Breast epithelium (tissue), 4 donors: ENCODE data around the gene SUGP1. TPM values are rescaled to one million over a fixed set of nuclear protein-coding genes. Genes with fewer than 3 reads are reported as not detected.

Experiments used
- DNase-seq, 2 donors: peaks; one replicate each; pipeline ENCODE4 v3.0.0-alpha.2; 2019; ENCODE audit warnings: low spot score in 2 of 2
- H3K27ac ChIP-seq, 2 donors: fragments of 200-600 bp; sonication (generic) in 1 of 2; one replicate each; pipeline ENCODE4 v1.5.1; 2016 to 2019; ENCODE audit warnings: mild to moderate bottlenecking in 1 of 2
- H3K27me3 ChIP-seq, 2 donors: fragments of 200-600 bp; sonication (generic) in 1 of 2; one replicate each; pipeline versions ENCODE4 v1.5.1 to v1.6.0; 2017 to 2019; ENCODE audit warnings: control low read depth in 1 of 2, mild to moderate bottlenecking in 1 of 2
- H3K36me3 ChIP-seq: fragments of 200-600 bp; one replicate; pipeline ENCODE4 v1.5.1; 2019
- H3K4me1 ChIP-seq, 2 donors: fragments of 200-600 bp; sonication (generic); one replicate each; pipeline ENCODE4 v1.5.1; 2016 to 2019; ENCODE audit warnings: control low read depth in 1 of 2
- H3K4me3 ChIP-seq, 3 donors: fragments of 200-600 bp; sonication (generic); 1 replicate in 2 of 3; 2 replicates in 1 of 3; pipeline ENCODE4 v1.5.1; 2016 to 2019; ENCODE audit warnings: mild to moderate bottlenecking in 3 of 3, moderate library complexity in 2 of 3
- H3K9me3 ChIP-seq, 2 donors: fragments of 200-600 bp; sonication (generic) in 1 of 2; one replicate each; pipeline ENCODE4 v1.5.1; 2016 to 2019; ENCODE audit warnings: control low read depth in 1 of 2
- CTCF ChIP-seq, 3 donors: fragments of 450-650 bp; IDR thresholded peaks; one replicate each; pipeline ENCODE4 v1.5.1; 2016 to 2017; ENCODE audit warnings: antibody characterized with exemption in 3 of 3, mild to moderate bottlenecking in 3 of 3, moderate library complexity in 3 of 3
- POLR2A ChIP-seq: fragments of 450-650 bp; IDR thresholded peaks from one replicate; pipeline ENCODE4 v1.6.1; 2016; ENCODE audit warnings: antibody characterized with exemption, mild to moderate bottlenecking, moderate library complexity
- POLR2AphosphoS5 ChIP-seq, 3 donors: sonication (generic); formaldehyde crosslinking; IDR thresholded peaks; one replicate each; pipeline ENCODE4 v1.6.1; 2017; ENCODE audit warnings: antibody characterized with exemption in 3 of 3
- intact Hi-C: fragments of 100-400 bp; cut with DNase I; formaldehyde crosslinking; loops from one replicate; pipeline ENCODE4 v1.15.1; 2023; ENCODE audit warnings: low total_unique reads
- total RNA-seq, 3 donors: library from RNA; depleted of rRNA; stranded (reverse); fragments of >200 nt; gene quantifications; one replicate each; pipeline ENCODE4 v1.1.0, GENCODE V29; 2016

The SUGP1 gene
- total RNA-seq: 10 to 100 TPM; 23.8 to 31.6 (median 29.8) TPM

DNA sequence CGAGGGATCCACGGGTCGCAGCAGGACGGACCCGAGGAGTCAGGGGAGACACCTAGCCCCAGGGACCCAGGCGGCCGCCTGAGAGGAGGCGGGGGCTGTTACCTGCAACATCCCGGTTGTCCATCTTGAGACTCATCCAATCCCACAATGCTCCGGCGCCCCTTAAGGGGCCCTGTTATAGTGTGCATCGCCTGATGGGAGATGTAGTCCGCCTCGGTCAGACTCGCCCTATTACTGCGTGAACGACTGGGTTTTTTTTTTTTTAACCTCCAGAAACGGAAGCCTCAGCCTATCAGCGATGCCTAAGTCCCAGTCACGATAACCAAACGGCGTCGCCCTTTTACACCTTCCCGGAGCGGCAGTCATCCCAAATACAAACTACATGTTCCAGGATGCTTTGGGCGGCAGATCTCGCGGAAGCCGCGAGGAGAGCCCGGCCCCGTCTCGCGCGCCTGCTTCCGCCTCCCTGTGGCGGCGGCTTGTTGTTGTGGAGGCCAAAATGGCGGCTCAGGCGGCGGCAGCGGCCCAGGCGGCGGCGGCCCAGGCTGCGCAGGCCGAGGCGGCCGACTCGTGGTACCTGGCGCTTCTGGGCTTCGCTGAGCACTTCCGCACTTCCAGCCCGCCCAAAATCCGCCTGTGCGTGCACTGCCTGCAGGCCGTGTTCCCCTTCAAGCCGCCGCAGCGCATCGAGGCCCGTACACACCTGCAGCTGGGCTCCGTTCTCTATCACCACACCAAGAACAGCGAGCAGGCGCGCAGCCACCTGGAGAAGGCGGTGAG is at the start of gene SUGP1, which contains the start of gene MAU2:
Gene SUGP1 (minus strand): TSS at position 149 of the 780 bp plus-strand sequence. CDS start 13 bp downstream, at position 136.
Gene MAU2 (plus strand): TSS at position 469 of the 780 bp plus-strand sequence. CDS start 31 bp downstream, at position 500.
- Histone ChIP-seq H3K27ac (peak within 1 kb of the TSS; percentile 93 to 95), H3K36me3 (no peaks in the 10 kb centered on the region), H3K27me3 (no peaks in the 10 kb centered on the region), H3K4me3 (peak within 1 kb of the TSS; percentile 98 to 100 (median 100)), H3K9me3 (no peaks in the 10 kb centered on the region), H3K4me1 (peaks cover 3 to 10% of the 10 kb centered on the region in 2 donors)
- intact Hi-C loops: no loop called here
- TF ChIP-seq POLR2AphosphoS5 (IDR thresholded peaks at IDR 0.05) (peak; percentile 69 to 73 (median 71)), POLR2A (no peak), CTCF (IDR thresholded peaks at IDR 0.05) (peak in 2 of 3 donors; percentile 31 to 47)
- DNase-seq: peak; percentile 86 to 87

- Histone ChIP-seq H3K4me1 (no peaks in the 10 kb centered on the region), H3K27ac (no peak overlapping the region), H3K27me3 (no peaks in the 10 kb centered on the region), H3K36me3 (no peaks in the 10 kb centered on the region), H3K9me3 (no peaks in the 10 kb centered on the region), H3K4me3 (no peak overlapping the region)
- TF ChIP-seq POLR2AphosphoS5 (IDR thresholded peaks at IDR 0.05): no peak
- TF ChIP-seq POLR2A: no peak
- no peak for TF ChIP-seq CTCF (IDR thresholded peaks at IDR 0.05)
- no peak for DNase-seq
- intact Hi-C loops: loop anchor here (10.0 kb wide), 1 partner anchor 127 kb away; no protein-coding TSS in a partner anchor
These were observed 47.8 kb upstream of the SUGP1 start for GRCh38 chr19:19368087-19368486.

DNA sequence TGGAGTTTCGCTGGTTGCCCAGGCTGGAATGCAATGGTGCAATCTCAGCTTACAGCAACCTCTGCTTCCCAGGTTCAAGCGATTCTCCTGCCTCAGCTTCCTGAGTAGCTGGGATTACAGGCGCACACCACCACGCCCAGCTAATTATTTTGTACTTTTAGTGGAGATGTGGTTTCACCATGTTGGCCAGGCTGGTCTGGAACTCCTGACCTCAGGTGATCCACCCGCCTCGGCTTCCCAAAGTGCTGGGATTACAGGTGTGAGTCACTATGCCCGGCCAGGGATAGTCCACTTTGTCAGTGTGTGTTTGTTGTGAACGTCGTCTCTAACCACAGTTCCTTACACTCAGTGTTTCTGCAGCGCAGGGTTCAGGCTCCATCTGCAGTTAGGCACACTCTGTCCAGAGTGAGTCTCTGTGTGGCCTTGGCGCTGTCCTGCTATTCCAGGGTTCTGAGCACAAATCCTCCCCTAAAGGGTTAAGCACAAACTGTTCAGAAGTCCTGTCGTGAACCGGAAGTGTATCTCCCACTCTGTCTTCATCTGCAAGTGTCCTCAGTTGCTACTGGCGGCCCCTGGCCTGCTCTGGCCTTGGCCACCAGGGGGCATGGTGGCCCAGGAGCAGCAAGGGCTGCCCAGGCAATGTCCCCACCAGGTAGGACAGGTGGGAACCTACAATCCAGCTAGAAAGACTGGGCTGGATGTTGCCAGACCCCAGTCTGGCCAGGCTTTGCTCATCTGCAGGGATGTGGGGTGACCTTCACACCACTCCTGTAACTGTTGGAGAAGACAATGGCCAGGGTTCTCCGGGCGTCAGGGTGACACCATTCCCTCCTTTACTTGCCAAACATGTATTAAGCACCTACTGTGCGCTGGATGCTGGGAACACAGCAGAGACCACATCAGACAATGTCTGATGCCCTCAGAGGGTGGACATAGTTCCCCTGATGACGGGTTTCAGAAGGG is 46.4 kb upstream of the SUGP1 start:
- Histone ChIP-seq H3K27me3 (no peaks in the 10 kb centered on the region), H3K27ac (peak overlapping the region; percentile 20 to 36), H3K4me3 (peak overlapping the region in 1 of 3 donors; percentile 43), H3K9me3 (no peaks in the 10 kb centered on the region), H3K36me3 (no peaks in the 10 kb centered on the region), H3K4me1 (no peaks in the 10 kb centered on the region)
- DNase-seq: peak; percentile 70 to 77
- intact Hi-C loops: loop anchor here (10.0 kb wide), 1 partner anchor 128 kb away; no protein-coding TSS in a partner anchor
- TF ChIP-seq CTCF (IDR thresholded peaks at IDR 0.05): peak; percentile 86 to 96 (median 92)
- TF ChIP-seq POLR2A: no peak
- no peak for TF ChIP-seq POLR2AphosphoS5 (IDR thresholded peaks at IDR 0.05)

GRCh38 chr19:19362075-19362474 is 41.8 kb upstream of the SUGP1 start:
- DNase-seq: no peak
- intact Hi-C loops: loop anchor here (10.0 kb wide), 1 partner anchor 133 kb away; no protein-coding TSS in a partner anchor
- Histone ChIP-seq H3K4me3 (no peak overlapping the region), H3K27ac (peak overlapping the region in 1 of 2 donors; percentile 33), H3K9me3 (no peaks in the 10 kb centered on the region), H3K27me3 (no peaks in the 10 kb centered on the region), H3K36me3 (no peaks in the 10 kb centered on the region), H3K4me1 (no peaks in the 10 kb centered on the region)
- no peak for TF ChIP-seq POLR2A
- TF ChIP-seq CTCF (IDR thresholded peaks at IDR 0.05): no peak
- TF ChIP-seq POLR2AphosphoS5 (IDR thresholded peaks at IDR 0.05): no peak
